NCI-H2196 (cell line): ENCODE data around the gene PCDH12.
A peak's percentile ranks its signal among the peaks of the same experiment; 100 is the strongest.
"Not testable (repeated sequence)": the region's sequence is repeated elsewhere in the genome, so short reads cannot be mapped to it uniquely, and the experiment has no call there.

ENCODE experiments used
- DNase-seq: peaks from one replicate; lab custom pipeline; 2025; ENCODE audit not compliant: unreplicated experiment; lab: John Stamatoyannopoulos, UW

Gene PCDH12

GRCh38 chr5:141941307-141941706, 16.7 kb downstream of the PCDH12 start:
- no peak for DNase-seq

DNA sequence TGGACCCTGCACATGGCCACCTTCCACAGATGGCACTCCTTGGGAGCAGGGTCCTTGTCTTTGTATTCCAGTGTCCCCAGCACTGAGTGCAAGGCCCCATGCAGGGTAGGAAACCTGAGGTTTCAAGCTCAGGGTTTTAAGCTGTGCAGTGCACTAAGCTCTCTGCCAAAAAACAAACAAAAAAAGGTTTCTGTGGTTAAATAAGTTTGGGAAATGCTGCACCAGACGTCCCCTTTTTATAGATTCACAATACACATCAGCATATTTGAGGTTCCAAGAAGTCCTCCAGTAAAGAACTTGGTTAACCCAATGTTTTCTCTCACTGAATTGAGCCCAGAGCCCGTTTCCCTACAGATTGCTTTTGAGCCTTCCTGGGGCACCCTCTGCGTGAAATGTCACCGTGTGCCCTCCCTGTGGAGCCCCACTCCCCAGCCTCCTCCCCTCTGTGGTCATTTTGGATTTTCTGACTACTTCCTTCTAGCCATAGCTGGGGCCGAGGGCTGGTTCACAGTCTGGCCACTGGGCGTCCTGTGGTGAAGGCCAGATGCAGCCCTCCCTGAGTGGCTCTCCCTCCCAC, 17.2 kb downstream of the PCDH12 start:
- no peak for DNase-seq

DNA sequence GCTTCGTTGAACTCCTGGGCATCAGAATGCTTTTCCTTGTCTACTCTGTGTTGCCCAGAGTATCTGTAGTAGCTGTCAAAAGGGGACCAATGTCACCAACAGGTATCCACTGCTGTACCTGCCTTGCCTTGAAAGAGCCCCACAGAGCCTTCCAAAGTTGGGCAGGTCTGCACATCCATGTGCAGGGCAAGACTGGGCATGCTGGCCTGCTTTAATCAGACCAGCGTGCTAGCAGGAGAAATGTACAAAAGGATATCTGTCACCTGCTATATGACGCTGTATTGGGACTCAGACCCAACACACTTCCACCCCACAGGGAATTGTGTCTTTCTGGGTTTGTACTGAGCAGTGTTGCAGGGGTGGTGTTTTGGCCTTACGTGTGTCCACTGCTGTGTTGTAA, 22.5 kb downstream of the PCDH12 start:
- DNase-seq = no peak

GRCh38 chr5:141934099-141934844, 23.7 kb downstream of the PCDH12 start:
- DNase-seq = peak; percentile 89

DNA sequence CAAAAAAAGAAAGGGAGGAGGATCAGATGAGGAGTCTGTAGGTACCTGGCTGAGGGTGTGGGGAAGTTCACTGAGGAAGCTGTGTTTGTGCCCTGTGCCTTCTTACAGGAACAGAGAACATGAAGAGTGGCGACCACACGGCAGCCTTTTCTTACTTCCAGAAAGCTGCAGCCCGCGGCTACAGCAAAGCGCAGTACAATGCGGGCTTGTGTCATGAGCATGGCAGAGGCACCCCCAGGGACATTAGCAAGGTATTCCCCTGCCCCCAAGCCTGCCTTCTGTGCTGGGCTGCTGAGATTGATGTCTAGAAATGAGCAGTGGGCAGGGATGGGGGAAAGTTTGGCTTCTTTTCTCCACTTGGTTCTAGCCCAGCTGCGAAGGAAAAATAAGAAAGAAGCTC, 24.9 kb downstream of the PCDH12 start:
- DNase-seq = no peak

DNA sequence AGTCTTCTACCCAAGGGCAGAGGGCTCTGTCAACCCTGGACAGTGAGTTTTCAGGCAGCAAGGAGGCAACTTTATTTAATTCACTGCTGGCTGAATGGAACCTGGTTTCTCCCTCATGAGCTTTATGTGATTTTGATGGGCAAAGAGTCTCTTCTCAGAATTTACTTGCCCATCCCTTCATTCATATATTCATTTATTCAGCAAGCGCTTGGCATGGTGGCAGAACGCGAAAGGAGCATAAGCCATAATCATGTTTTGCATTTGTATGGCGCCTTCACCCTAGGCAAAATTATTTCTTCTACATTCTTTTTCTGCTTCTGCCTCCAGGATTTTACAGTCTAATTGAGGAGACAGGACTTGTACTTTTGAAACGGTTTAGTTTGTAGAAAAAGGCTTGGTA, 26.3 kb downstream of the PCDH12 start:
- no peak for DNase-seq

DNA sequence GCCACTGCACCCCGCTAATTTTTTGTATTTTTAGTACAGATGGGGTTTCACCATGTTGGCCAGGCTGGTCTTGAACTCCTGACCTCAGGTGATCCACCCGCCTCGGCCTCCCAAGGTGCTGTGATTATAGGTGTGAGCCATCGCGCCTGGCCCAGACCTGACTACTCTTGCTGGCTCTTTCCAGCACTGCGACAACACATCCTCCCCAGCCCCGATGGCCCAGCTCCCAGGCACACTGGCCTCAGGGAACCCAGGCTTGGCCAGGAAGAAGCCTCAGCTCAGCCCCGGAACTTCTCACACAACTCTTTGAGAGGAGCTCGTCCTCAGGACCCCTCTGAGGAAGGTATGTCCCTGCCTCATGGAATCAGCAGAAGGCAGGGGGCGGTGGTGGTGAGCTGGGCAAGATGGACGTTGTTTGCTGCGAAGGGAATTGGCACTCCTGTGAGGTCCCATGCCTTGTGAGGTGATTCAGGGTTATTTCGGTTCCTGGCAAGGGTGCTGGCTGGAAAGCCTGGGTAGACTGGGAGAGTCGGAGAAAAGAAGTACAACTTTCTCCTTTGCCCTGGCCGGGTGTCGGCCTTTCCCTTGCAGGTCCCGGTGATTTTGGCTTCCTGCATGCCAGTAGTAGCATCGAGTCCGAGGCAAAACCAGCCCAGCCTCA, 28.5 kb downstream of the PCDH12 start:
- DNase-seq = no peak

GRCh38 chr5:141928051-141928450, 30.0 kb downstream of the PCDH12 start:
- DNase-seq = no peak

DNA sequence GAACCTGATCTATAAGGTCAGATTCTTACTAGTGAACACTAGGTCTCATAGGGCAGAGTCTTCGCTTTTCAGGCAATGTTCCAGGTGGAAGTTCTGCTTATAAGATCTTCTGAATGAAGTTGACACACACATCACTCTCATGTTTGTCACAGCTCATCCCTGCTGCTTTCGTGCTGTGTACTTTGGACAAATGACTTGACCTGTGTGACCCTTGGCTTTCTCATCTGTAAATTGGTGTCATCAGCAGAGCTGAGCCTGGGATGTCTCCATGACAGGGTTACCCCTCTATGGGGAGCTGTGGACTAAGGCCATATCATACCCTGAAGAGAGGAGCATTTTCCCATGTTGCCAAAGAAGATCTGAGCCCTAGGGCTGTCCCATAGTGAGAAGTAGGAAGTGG, 31.6 kb downstream of the PCDH12 start:
- no peak for DNase-seq

DNA sequence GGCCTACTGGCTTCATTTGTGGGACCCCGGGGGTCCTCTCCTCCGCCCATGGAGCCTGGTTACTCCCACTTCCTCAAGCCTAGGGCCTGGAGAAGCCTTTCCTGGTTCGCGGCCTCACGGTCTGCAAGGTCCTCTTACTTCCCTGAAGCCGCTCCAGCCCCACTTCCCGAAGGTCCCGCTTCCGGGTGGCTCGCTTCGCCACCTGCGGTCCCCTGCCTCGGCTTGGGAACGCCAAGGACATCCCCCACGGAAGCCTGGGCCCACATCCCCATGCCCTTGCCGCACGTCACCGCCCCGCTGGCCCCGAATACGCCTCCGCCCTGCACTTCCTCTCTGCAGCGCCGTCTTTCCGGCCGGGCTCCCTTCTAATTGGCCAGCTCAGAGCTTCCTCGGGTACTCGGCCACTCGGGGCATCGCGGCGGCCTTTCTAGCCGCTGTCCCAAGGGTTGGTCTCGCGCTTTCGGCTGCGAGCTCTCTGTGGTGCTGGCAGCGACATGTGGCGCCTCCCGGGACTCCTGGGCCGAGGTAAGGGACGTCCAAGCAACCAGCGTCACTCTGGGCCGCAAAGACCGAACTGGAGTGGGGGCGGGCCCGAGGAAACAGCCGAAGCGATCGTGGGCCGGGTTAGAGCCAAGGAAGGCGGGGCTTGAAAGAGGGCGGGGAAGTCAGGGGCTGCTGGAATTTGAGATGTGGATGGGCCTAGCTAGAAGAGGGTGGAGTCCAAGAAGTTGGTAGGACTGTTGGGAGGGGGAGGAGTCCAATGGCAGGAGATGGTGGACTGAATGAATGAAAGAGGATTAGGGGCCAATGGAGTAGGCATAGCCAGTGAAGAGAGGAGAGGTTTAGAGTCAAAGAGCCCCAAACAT, 34.3 kb downstream of the PCDH12 start, which contains the start of gene DELE1:
Gene DELE1, plus strand, starts transcription at position 424 of the 866 bp plus-strand sequence. Its CDS starts 71 bp downstream, at position 495.
- peak; percentile 91 for DNase-seq

- not testable (repeated sequence) for DNase-seq
Observed at GRCh38 chr5:141922827-141923447, 35.1 kb downstream of the PCDH12 start.

GRCh38 chr5:141920771-141921170, 37.2 kb downstream of the PCDH12 start:
- DNase-seq = no peak

- no peak for DNase-seq
Observed at GRCh38 chr5:141919218-141920119, 38.5 kb downstream of the PCDH12 start.

GRCh38 chr5:141917760-141918159, 40.2 kb downstream of the PCDH12 start:
- no peak for DNase-seq

- DNase-seq = no peak
Observed at GRCh38 chr5:141916522-141916921, 41.5 kb downstream of the PCDH12 start.

DNA sequence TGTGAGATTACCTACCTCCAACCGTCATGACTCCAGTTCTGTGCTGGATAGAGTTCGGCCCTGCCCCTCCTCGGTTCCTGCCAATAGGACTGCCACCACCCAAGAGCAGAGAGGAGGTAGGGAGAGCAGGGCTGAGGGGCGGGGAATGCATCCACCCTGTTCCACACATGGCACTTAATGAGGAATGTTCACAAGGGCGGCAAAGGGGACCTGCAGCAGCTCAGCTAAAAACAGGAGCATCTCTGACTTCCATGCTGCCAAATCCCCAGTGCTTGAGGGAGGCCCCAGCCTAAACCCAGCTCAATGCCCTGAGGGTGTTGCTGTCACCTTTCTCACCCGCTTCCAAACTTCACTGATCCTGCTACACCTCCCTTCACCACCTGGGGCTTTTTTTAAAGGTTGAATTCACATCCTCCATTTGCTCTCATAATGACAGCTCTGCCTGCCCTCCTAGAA, 42.1 kb downstream of the PCDH12 start:
- no peak for DNase-seq

DNA sequence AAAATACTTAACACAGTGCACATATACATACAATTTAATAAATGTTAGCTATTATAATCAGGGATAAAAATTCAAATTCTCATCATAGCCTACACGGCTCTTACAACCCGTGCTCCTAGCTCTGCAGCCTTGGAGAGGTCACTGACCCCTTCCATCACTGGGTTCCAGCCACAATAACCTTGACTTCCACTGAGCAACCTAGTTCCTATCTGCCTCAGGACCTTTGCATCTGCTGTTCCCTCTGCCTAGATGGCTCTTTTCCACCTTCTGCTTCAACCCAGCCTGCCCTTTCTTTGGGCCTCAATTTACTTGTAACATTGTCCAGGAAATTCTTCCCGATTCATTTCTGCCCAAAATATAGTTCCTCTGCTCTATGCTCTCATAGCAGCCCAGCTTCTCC, 43.2 kb downstream of the PCDH12 start:
- DNase-seq = no peak

DNA sequence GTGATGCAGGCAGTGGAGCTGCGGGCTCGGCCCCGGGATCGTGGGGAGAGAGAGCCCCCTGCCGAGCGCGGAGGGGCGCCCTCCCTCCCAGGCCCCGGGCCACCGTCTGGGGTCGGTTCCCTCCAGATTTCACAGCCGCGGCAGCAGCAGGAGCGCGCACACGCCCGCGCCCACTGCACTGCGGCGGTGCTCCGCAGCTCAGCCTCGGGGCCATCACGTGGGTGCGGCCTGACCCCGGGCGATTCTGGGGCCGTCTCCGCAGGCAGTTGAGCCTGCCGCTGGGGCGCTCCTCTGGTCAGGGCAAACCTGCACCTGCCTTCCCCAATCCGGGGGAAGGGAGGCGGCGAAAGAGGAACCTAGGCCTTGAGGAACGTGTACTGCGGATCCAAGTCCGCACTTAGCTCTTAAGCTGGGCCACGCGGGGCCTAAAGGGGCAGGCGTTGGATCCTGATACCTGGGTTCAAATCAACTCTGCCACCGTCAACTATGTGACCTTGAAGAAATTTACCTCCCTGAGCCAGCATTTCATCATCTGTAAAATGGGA, 43.7 kb downstream of the PCDH12 start:
- no peak for DNase-seq

DNA sequence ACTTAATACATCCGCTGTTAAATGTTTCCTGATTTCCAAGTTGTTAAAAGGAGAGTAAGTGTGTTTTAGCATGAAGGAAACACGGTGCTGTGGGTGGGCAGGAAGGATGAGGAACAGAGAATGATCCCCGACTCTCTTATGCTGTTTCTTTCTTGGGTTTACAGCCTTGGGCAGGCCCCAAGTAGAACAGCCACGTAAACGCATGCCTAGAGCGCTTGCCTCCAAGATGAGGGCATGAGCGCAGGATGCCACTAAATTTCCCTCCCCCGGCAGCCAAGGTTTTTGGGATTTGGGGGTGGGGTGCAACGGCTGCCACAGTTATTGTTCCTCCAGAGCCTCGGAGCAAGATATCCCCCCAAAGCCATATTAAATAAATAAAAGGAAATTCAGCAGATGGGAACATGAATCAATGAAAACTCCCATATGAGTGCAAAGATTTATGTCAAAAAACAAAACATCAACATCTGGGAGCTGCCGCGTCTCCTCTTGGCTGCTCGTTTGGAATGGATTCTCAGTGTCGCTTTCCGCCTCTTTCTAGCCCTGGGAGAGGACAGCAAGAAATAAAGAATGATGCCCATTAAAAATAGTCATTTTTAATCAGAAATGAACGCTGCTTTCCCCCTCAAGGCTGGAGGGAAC, 44.3 kb downstream of the PCDH12 start:
- no peak for DNase-seq
